Measurements from ENCODE around the gene OMD.
"Not testable (repeated sequence)": the region's sequence is repeated elsewhere in the genome, so short reads cannot be mapped to it uniquely, and the experiment has no call there.

The OMD gene

DNA sequence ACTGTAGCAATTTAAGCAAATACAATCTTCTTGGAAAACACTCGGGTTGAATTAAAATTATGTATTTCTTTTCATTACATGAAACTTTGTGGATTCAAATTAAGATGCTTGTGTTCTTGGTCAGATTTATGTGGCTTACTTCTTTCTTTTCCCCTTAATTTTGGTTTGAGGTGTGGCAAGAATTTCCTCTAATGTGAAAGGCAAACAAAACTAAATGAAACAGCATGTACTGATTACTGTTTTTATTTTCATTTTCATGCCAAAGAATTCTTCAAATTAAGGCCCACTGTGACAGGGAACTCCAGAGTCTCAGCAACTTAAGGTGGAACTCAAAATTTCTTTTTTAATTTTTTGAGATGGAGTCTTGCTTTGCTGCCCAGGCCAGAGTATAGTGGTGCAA, at the start of gene OMD:
Gene OMD, minus strand, starts transcription at position 132 of the 400 bp plus-strand sequence. CDS start 6,913 bp downstream, outside the sequence.
- no peak for DNase-seq

GRCh38 chr9:92468206-92468605, 43.9 kb upstream of the OMD start:
- no peak for DNase-seq

DNA sequence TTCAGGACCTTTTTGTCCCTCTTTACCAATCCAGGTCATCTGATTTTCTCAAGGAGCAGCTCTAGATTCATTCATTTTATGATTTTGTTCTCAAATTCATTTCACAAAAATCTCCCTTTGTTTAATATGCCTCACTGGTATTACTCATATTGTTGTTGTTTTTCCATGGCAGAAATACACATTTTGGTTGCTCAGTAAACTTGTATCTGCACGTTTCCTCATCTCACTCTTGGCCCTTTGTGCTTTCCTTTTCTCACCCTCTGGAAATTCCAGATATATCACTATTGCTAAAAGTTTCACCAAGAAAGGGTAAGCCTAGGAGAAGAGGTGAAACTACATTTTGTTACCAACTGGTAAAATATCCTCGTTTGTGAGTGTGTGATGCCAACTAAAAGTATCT, 43.2 kb upstream of the OMD start:
- no peak for DNase-seq

- no peak for DNase-seq
Observed at GRCh38 chr9:92467041-92467440, 42.8 kb upstream of the OMD start.

DNA sequence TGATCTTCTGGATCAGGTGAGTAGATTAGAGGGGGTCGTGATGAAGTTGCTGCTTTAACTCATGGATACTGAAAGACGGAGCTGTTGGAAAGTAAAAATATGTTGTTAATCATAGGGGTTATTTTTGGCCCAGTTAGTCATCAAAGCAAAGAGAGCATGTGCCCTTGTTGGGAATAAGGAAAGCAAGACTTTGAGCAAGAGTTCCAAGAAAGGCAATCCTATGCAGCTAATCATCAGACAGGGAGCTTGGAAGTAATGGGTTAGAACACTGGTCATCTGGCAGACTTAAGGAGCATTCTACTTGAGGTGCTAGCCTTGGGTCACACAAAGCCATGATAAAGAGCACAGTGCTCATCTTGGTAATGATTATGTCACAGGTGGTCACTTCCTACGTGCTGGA, 39.7 kb upstream of the OMD start:
- no peak for DNase-seq

GRCh38 chr9:92463387-92463786, 39.1 kb upstream of the OMD start:
- no peak for DNase-seq

GRCh38 chr9:92457576-92457975, 33.3 kb upstream of the OMD start:
- no peak for DNase-seq

DNA sequence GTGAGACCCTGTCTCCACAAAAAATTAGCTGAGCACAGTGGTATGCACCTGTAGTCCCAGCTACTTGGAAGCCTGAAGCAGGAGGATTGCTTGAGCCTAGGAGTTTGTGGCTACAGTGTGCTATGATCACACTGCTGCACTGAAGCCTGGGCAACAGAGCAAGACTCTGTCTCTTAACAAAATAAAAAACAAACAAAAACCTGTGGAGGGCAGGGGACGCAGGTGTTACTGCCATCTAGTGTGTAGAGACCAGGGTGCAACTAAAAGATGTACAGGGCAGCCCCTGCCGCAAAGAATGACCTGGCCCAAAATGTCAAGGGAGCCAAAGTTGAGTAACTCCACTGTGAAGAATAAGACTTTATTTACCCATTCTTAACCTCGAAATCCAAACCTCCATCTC, 30.9 kb upstream of the OMD start:
- no peak for DNase-seq

GRCh38 chr9:92446536-92446935, 22.3 kb upstream of the OMD start:
- no peak for DNase-seq

GRCh38 chr9:92444841-92445240, 20.6 kb upstream of the OMD start:
- no peak for DNase-seq

- DNase-seq = peak in 1 of 2 donors; percentile 60
Observed at GRCh38 chr9:92440751-92441046, 16.4 kb upstream of the OMD start.

GRCh38 chr9:92439921-92440750, 15.9 kb upstream of the OMD start:
- DNase-seq = no peak

DNA sequence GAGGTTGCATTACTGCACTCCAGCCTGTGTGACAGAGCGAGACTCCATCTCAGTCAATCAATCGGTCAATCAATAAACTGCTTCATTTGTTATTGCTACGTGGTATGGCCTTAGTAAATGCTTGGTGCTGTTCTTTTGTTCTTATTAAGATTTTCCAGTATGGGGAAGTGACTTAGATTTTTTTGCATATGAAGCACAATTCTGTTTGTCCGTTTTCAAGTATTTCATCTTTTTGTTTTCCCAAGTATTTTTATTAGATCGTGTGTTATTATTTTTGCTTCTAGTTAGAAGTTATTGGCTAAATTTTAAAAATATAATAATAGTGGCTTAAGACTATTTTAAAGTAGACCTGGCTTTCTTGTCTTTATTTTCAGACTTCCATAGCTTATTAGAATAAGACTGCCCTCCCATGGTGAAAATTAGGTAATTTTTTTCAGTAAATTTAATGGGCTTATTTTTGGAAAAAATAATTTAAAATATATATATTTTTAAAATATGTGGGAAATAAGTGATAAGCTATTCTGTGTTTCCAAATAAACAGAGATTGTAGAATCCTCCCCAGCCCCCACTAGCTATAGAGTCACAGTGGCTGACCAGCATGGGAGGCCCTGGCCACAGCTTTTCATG, 14.7 kb upstream of the OMD start:
- DNase-seq = peak in 1 of 2 donors; percentile 20

GRCh38 chr9:92435263-92435662, 11.0 kb upstream of the OMD start:
- DNase-seq = no peak

- DNase-seq = no peak
Observed at GRCh38 chr9:92432972-92433548, 8.8 kb upstream of the OMD start.

DNA sequence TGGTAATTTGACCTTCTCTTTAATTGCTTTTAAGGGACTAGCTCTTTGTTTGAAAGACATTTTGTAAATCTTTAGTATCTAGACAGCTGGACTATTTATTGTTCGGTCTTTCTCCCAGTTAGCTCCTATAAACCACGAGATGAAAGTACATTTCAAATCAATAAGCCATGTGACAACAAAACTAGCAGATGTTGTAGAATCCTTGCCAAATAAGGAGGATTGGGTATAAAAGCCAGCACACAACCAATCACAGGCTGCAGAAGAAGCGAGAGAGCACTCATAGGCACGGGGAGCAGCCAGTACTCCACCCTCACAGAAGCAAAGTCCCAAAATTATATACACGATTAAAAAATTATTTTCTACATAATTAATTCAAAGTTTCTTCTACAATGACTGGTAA, 8.1 kb upstream of the OMD start:
- no peak for DNase-seq

- no peak for DNase-seq
Observed at GRCh38 chr9:92429836-92430235, 5.6 kb upstream of the OMD start.

DNA sequence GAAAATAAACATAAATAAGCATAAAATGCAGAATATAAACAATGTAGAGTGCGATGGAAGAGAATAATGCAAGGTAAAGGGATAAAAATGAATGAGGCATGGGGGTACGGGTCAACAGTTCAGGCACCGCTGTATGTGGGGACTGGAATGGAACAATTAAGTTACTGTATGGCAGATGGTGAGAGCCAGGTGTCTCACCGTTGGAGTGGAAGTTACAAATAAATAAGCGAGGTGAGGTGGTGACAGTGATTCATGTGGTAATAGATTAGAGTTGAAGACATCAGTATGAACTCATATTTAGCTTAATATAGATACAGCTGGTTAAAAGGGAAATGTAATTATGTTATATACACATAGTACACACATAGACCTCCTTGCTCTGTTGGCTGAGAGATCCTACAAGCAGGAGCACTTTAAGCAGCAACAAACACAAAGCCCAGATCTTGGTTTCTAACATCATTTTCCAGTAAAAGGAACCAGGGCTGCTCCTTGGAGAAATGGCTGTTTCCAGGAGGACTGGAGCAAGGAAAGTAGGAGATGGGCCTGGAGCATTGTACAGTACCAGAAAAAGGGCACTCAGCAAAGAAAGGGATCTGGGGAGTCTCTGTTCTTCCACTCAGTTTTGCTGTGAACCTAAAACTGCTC, 2.4 kb upstream of the OMD start:
- DNase-seq = no peak

DNA sequence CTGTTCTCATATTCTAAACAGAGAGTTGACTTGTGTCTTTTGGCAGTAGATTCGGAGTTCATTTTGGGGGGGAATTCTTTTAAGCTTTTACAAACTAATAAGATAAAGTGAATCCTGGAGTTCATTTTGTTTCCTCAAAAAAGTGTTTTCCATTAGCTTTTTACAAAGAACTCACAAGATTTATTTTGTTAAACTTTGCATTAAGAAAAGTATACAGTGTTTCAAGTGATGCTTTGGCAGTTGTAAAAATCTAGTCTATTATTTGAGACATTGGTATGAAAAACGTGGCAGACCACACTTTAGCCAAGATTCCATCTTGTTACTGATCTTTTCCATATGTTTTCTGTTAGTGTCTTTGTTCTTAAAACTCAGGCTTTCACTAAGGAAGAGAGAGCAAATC, 1.2 kb upstream of the OMD start:
- no peak for DNase-seq

- DNase-seq = no peak
Observed at GRCh38 chr9:92423612-92424011, 659 bp downstream of the OMD start.

- DNase-seq = no peak
Observed at GRCh38 chr9:92422611-92423338, 1.5 kb downstream of the OMD start.

DNA sequence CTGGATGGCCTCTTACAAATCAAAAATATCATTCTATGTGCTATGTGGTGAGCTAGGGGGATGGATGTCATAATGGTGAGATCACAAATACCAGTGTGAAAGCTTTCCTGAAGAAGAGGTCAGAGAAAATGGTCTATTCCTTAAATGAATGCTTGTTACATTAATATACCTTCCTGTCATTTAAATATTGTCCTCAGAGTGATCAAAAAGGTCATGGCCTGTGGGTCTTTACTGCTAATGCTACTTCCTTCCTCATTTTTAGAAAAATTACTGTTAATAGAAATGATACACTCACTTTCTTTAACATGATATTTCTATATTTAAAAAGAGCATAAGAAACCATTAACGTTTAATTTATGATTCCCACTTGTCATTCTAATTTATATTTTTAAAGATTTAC, 9.7 kb downstream of the OMD start:
- no peak for DNase-seq

DNA sequence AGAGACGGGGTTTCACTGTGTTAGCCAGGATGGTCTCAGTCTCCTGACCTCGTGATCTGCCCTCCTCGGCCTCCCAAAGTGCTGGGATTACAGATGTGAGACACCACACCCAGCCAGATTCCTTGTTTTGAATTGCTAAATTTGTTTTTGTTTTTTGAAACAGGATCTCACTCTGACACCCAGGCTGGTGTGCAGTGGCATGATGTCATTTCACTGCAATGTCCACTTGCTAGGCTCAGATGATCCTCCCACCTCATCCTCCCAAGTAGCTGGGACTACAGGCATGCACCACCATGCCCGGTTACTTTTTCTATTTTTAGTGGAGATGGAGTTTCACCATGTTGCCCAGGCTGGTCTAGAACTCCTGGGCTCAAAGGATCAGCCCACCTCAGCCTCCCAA, 13.1 kb downstream of the OMD start:
- not testable (repeated sequence) for DNase-seq

All from CD4-positive, alpha-beta T cell treated with Interferon alpha-2 for 1 hour (primary cell).